ENCODE measurements around the gene WWP2. TPM values are rescaled to one million over a fixed set of nuclear protein-coding genes. Genes with fewer than 3 reads are reported as not detected.

WWP2 gene
- total RNA-seq, 1 experiment from 2014 or later: 40.2 TPM

GRCh38 chr16:69724981-69725479, 37.1 kb upstream of the WWP2 start:
- no peak overlapping the region for H2BK12ac ChIP-seq (ENCODE audit: insufficient read length, low read depth, low read length)
- H2AFZ ChIP-seq (ENCODE audit: low read length): no peak overlapping the region
- no peak overlapping the region for H2BK120ac ChIP-seq (ENCODE audit: low read depth, low read length, poor library complexity, severe bottlenecking)
- no peak overlapping the region for H4K5ac ChIP-seq (ENCODE audit: insufficient read length, low read depth, low read length)
- H3K9me3 ChIP-seq (ENCODE audit: control insufficient read depth, low read depth, low read length): no peaks in the 10 kb centered on the region
- no peak overlapping the region; the same call in 1 of the 2 replicates for H3K14ac ChIP-seq (ENCODE audit: insufficient read depth, low read length)
- no peaks in the 10 kb centered on the region; the same call in 1 of the 2 replicates for H3K4me1 ChIP-seq (ENCODE audit: insufficient read depth, low read length)
- H3K79me1 ChIP-seq (ENCODE audit: insufficient read depth, low read depth, low read length, poor library complexity, severe bottlenecking): no peaks in the 10 kb centered on the region
- no peak for TF ChIP-seq CTCF (conservative IDR thresholded peaks at IDR 0.05)
- no peaks in the 10 kb centered on the region for H3K27me3 ChIP-seq (ENCODE audit: insufficient read depth, low read length)
- Mint-ChIP-seq H3K36me3 (ENCODE audit: insufficient read depth in 1 of 3, low read depth in 3 of 3) (peaks cover 0 to 10% (median 5%) of the 10 kb centered on the region in 3 experiments; a peak in 5 of 7 replicates), H3K4me3 (peak overlapping the region; percentile 81 to 91), H3K4me1 (peaks cover 32 to 43% of the 10 kb centered on the region in 2 experiments), H3K9me3 (no peaks in the 10 kb centered on the region; a peak in 1 of 5 replicates), H3K27me3 (ENCODE audit: low read depth) (no peaks in the 10 kb centered on the region), H3K27ac (peak overlapping the region in 2 of 3 experiments; percentile 84 to 88; a peak in 3 of 7 replicates)
- H3K23me2 ChIP-seq (ENCODE audit: insufficient read length, low read depth, low read length, poor library complexity, severe bottlenecking): peaks cover 12% of the 10 kb centered on the region
- no peak overlapping the region for H3K4ac ChIP-seq (ENCODE audit: low read depth, low read length)
- H4K91ac ChIP-seq (ENCODE audit: insufficient read length, low read depth, low read length): no peak overlapping the region
- H3K79me2 ChIP-seq (ENCODE audit: insufficient read depth, low read length): peaks cover 2% of the 10 kb centered on the region; the same call in 1 of the 2 replicates
- no peak overlapping the region for H3K56ac ChIP-seq (ENCODE audit: insufficient read length, low read depth, low read length)
- no peak for DNase-seq
- H3K23ac ChIP-seq (ENCODE audit: insufficient read length, low read depth, low read length): no peak overlapping the region
- no CpG with 5 or more reads among the region's 6 CpGs for WGBS (ENCODE audit: extremely low coverage, insufficient read length, low lambda C conversion rate)
- H2AK5ac ChIP-seq (ENCODE audit: insufficient read length, low read length): no peak overlapping the region
- no peaks in the 10 kb centered on the region for H4K20me1 ChIP-seq (ENCODE audit: control insufficient read depth, insufficient read depth, insufficient read length)
- H3K9ac ChIP-seq (ENCODE audit: extremely low read depth, insufficient read length, low read length): peak overlapping the region; percentile 9
- no peak overlapping the region for H2BK15ac ChIP-seq (ENCODE audit: low read depth, low read length)
- H3T11ph ChIP-seq (ENCODE audit: low read length): no peak overlapping the region
- H4K8ac ChIP-seq (replicated peaks; ENCODE audit: insufficient read length, low read depth, low read length): no peak overlapping the region
- H3K4me2 ChIP-seq (ENCODE audit: insufficient read depth, insufficient read length, low read length): peak overlapping the region; percentile 78
- H3K27ac ChIP-seq (ENCODE audit: insufficient read length, low read depth, low read length): no peak overlapping the region
- H2BK20ac ChIP-seq (ENCODE audit: low read depth, low read length, poor library complexity, severe bottlenecking): no peak overlapping the region
- no peak overlapping the region for H2BK5ac ChIP-seq (ENCODE audit: insufficient read length, low read length)
- no peak overlapping the region for H3K18ac ChIP-seq (ENCODE audit: insufficient read length, low read depth, low read length)

All from H9 (cell line).